Vagina (tissue), 2 donors: ENCODE results near the gene C1orf185. TPM values are rescaled to one million over a fixed set of nuclear protein-coding genes. Genes with fewer than 3 reads are reported as not detected.

Source experiments
- microRNA counts, 2 donors: library from miRNA; unstranded; fragments of <30 nt; microRNA quantifications; one replicate each; lab custom pipeline; 2016 to 2017
- microRNA-seq: library from miRNA; unstranded; fragments of <30 nt; microRNA quantifications from one replicate; pipeline ENCODE4, GENCODE V29; 2017; ENCODE audit warnings: borderline number of aligned reads, borderline replicate concordance
- small RNA-seq: library from RNA; depleted of rRNA; stranded (forward); fragments of <200 nt; gene quantifications from one replicate; pipeline ENCODE3, GENCODE V24; 2016
- total RNA-seq: library from RNA; depleted of rRNA; stranded (reverse); fragments of >200 nt; gene quantifications from one replicate; pipeline ENCODE4 v1.2.3, GENCODE V29; 2016

C1orf185 gene
- total RNA-seq, 1 donor from 2014 or later = not detected

MicroRNA genes within 50 kb of the gene (microRNA counts, 767-probe panel; counts per million panel counts)
- microRNA hsa-miR-4421 (lab: Ali Mortazavi, UCI) = 238 to 261 counts per million in 2 donors

Small RNAs within 50 kb of the gene (microRNA-seq; reads per million reads assigned to microRNA genes)
- gene MIR4421 = not detected
- gene MIR6500 = not detected

Small RNAs within 50 kb of the gene (small RNA-seq; reads per million reads assigned to genes)
- gene MIR4421 = not detected
- not detected for gene MIR6500
- gene RF00019 = not detected

Other genes with a start within 250 kb of the C1orf185 start
- gene FAF1, start 142.0 kb upstream of the C1orf185 start, total RNA-seq = 40.0 TPM
- gene CDKN2C, start 132.0 kb upstream of the C1orf185 start, total RNA-seq = 22.8 TPM
- gene RNF11, start 134.0 kb downstream of the C1orf185 start, total RNA-seq = 73.9 TPM
- gene TTC39A, start 228.3 kb downstream of the C1orf185 start, total RNA-seq = 11.5 TPM